RWPE2 (cell line): ENCODE data around the gene SCFD2.

Experiments
- ATAC-seq: fragments of 200-7000 bp; cut with Tn5 transposase; 3 replicates; pipeline ENCODE4 v1.9.1; 2021; ENCODE audit warnings: low read depth
- DNase-seq: peaks from one replicate; pipeline ENCODE4 v3.0.0-alpha.2; 2020; ENCODE audit warnings: low spot score
- H3K27ac ChIP-seq: fragments of 450-650 bp; 2 replicates; pipeline ENCODE4 v1.5.1; 2017; ENCODE audit warnings: mild to moderate bottlenecking; ENCODE audit not compliant: poor library complexity, severe bottlenecking
- H3K27me3 ChIP-seq: fragments of 250-450 bp; sonication (Bioruptor Pico); 2 replicates; pipeline ENCODE4 v1.5.1; 2021; ENCODE audit warnings: mild to moderate bottlenecking, moderate library complexity; ENCODE audit not compliant: insufficient read depth, poor library complexity, severe bottlenecking
- H3K36me3 ChIP-seq: fragments of 250-450 bp; sonication (Bioruptor Pico); 2 replicates; pipeline ENCODE4 v1.5.1; 2020; ENCODE audit warnings: low read depth, mild to moderate bottlenecking, moderate library complexity
- H3K4me1 ChIP-seq: fragments of 250-450 bp; sonication (Bioruptor Pico); 2 replicates; pipeline ENCODE4 v1.5.1; 2021; ENCODE audit warnings: mild to moderate bottlenecking, moderate library complexity; ENCODE audit not compliant: insufficient read depth, poor library complexity, severe bottlenecking
- H3K4me3 ChIP-seq: fragments of 250-450 bp; sonication (Bioruptor Pico); 2 replicates; pipeline ENCODE4 v1.5.1; 2021; ENCODE audit warnings: mild to moderate bottlenecking, moderate library complexity; ENCODE audit not compliant: severe bottlenecking
- H3K9me3 ChIP-seq: fragments of 250-450 bp; sonication (Bioruptor Pico); 2 replicates; pipeline ENCODE4 v1.5.1; 2021; ENCODE audit warnings: mild to moderate bottlenecking, moderate library complexity; ENCODE audit not compliant: severe bottlenecking
- CTCF ChIP-seq: fragments of 450-650 bp; IDR thresholded peaks from one replicate; pipeline ENCODE4 v1.5.1; 2017; ENCODE audit warnings: mild to moderate bottlenecking, moderate library complexity; ENCODE audit not compliant: poor library complexity, severe bottlenecking

The SCFD2 gene

GRCh38 chr4:53321984-53322289 is 43.9 kb downstream of the SCFD2 start:
- Histone ChIP-seq H3K4me1 (peaks cover 22% of the 10 kb centered on the region), H3K4me3 (no peak overlapping the region), H3K9me3 (no peaks in the 10 kb centered on the region), H3K27ac (peak overlapping the region; percentile 88), H3K27me3 (no peaks in the 10 kb centered on the region), H3K36me3 (no peaks in the 10 kb centered on the region)
- no peak for TF ChIP-seq CTCF
- ATAC-seq = no peak
- no peak for DNase-seq

GRCh38 chr4:53321151-53321983 is 44.5 kb downstream of the SCFD2 start:
- ATAC-seq = peak; percentile 88
- no peak overlapping the region for H3K4me3 ChIP-seq
- peak overlapping the region; percentile 88 for H3K27ac ChIP-seq
- no peaks in the 10 kb centered on the region for H3K9me3 ChIP-seq
- no peak for TF ChIP-seq CTCF
- no peak for DNase-seq
- no peaks in the 10 kb centered on the region for H3K27me3 ChIP-seq
- no peaks in the 10 kb centered on the region for H3K36me3 ChIP-seq
- peaks cover 22% of the 10 kb centered on the region for H3K4me1 ChIP-seq

GRCh38 chr4:53315300-53315699 is 50.6 kb downstream of the SCFD2 start:
- Histone ChIP-seq H3K27me3 (no peaks in the 10 kb centered on the region), H3K36me3 (no peaks in the 10 kb centered on the region; the same call in 1 of the 2 replicates), H3K27ac (no peak overlapping the region), H3K4me3 (no peak overlapping the region), H3K9me3 (no peaks in the 10 kb centered on the region), H3K4me1 (no peaks in the 10 kb centered on the region)
- no peak for DNase-seq
- no peak for TF ChIP-seq CTCF
- no peak for ATAC-seq

GRCh38 chr4:53314252-53314651 is 51.6 kb downstream of the SCFD2 start:
- DNase-seq (no peak), ATAC-seq (no peak)
- Histone ChIP-seq H3K27ac (no peak overlapping the region), H3K36me3 (no peaks in the 10 kb centered on the region; the same call in 1 of the 2 replicates), H3K4me3 (no peak overlapping the region), H3K4me1 (no peaks in the 10 kb centered on the region), H3K27me3 (no peaks in the 10 kb centered on the region), H3K9me3 (no peaks in the 10 kb centered on the region)
- TF ChIP-seq CTCF = no peak

GRCh38 chr4:53313510-53313909 is 52.4 kb downstream of the SCFD2 start:
- DNase-seq (no peak), ATAC-seq (peak; percentile 74)
- no peak overlapping the region for H3K27ac ChIP-seq
- no peaks in the 10 kb centered on the region; the same call in 1 of the 2 replicates for H3K36me3 ChIP-seq
- H3K4me3 ChIP-seq = no peak overlapping the region
- H3K27me3 ChIP-seq = no peaks in the 10 kb centered on the region
- no peaks in the 10 kb centered on the region for H3K4me1 ChIP-seq
- H3K9me3 ChIP-seq = no peaks in the 10 kb centered on the region
- TF ChIP-seq CTCF = peak; percentile 47
